ENCODE data around the gene ZC2HC1B.

The ZC2HC1B gene

GRCh38 chr6:143965503-143966171 is 101.4 kb downstream of the ZC2HC1B start:
- no peak for DNase-seq

DNA sequence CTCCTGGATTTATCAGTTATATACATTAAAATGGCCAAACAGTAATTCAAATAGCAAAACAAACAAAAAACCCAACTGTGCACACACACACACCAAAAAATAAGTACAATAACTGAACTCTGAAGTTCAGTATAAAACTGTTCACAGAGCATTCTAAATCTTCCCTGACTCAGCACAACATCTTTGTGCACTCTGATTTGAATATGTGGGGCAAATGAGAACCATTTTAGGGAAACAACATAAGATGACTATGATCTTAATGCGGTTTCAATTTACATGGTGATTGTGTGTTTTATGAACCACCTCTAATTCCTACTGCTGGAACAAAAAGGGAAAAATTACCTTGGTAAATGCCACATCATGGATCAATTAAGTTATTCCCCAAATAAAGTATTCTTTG is 102.0 kb downstream of the ZC2HC1B start:
- no peak for DNase-seq

DNA sequence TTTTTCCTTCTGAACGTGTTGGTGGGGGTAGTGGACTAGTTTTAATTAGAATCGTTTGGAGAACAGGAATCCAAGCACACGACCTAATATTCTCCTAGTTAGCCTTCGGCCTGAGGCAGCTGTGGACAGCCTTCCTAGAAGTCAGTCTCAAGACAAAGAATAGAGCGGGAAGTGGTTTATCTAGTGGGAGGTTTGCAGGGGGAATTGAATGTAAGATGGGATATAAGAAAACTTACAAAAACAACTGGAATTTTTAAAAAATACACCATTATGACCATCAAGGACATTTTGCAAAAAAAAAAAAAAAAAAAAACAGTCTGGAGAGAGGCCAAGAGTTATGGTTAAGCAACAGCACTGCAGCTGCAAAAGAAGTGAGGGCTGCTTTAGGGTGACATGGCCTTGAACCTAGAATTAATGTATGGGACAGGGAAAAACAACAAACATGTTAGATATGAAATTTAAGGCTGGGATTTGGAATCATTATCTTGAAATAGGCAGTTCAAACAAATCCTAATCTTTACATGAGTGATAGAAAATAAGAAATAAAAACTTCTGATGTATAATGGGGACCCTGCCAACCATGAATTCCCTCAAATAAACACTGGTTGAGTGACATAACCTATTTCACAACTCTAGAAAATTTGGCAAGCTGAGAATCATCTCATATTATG is 103.6 kb downstream of the ZC2HC1B start:
- DNase-seq = no peak

- no peak for DNase-seq
Measured at GRCh38 chr6:143969077-143969476, 104.8 kb downstream of the ZC2HC1B start.

DNA sequence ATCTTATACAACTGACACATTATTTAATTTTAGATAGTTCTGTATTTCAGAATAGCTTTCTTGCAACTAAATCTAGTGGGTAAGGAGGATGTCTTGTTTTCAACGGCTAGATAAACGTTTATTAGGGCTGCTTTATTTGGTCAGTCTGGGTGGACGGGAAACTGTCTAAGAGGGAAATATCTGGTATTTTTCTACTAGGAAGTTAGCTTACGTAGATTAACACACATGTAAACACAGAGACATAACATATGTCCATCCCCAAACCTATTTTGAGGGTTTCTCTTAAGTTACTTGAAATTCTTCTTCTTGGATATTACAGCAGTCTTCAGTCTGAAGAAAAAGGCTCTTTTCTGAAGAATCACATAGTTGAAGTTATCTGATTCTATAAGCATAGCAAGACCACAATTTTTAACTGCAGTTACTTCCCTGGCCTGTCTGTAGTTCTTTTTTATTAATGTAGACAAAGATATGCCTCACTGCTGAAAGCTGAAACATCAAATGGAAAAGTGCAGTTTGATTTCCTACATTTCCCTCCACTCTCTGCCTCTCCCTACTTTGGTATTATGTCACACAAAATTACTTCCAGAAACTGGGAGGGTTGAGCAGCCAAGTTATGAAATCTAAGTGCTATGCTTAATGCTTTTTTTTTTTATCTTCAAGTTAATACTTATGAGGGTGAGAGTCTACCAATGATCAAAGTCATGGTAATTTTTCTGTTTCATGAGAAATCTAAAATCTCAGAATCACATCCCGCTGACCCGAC is 106.4 kb downstream of the ZC2HC1B start:
- DNase-seq = no peak

DNA sequence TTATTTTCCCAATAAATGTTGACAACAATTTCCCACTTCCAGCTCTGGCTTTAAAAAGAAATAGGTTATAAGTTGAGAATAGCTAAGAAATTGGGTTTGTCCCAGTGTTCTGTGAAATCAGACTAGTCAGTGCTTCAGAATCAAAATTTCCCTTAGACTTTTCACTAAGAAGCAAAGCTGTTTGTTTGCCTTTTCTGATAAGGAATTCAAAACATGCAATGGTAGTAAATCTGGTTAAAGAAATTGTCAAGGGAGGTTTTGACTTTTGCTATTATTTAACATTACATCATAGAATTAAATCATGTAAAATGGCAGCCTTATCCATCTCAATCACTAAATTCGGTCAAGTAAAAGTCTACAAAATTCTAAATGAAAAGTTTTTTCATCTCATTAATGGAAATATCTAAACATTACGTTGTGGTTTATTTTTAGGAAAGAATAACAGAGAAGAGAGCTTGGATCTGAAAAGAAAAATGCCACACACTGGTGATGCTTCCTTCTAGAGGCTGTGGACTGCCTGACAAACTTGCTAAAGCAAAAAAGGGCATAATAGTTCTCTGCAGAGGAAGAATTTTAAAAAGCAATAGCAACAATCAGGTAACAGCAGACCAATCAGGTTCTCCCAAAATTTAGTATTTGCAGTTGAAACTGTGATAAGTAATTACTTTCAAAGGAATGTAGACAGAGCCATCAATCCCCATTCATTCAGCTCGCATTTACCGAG is 107.4 kb downstream of the ZC2HC1B start:
- no peak for DNase-seq

- DNase-seq = no peak
Measured at GRCh38 chr6:143973097-143973966, 109.1 kb downstream of the ZC2HC1B start.

DNA sequence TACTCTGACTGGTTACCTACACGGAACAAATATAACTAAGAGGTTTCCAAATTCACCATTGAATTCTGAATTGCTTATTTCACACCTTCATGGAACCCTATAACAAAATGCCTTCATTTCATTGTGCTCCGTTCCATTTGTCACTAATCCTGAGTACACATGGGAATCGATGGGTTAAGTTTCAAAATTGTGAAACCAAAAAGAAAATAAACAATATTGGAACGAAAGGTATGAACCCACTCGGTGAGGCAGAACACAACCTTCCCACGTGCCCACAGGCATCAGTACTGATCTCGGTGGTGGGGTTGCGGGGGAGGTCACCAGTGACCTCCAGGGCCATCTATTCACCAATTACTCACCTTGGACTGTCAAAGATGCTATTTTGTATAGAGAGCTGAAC is 109.8 kb downstream of the ZC2HC1B start:
- no peak for DNase-seq

DNA sequence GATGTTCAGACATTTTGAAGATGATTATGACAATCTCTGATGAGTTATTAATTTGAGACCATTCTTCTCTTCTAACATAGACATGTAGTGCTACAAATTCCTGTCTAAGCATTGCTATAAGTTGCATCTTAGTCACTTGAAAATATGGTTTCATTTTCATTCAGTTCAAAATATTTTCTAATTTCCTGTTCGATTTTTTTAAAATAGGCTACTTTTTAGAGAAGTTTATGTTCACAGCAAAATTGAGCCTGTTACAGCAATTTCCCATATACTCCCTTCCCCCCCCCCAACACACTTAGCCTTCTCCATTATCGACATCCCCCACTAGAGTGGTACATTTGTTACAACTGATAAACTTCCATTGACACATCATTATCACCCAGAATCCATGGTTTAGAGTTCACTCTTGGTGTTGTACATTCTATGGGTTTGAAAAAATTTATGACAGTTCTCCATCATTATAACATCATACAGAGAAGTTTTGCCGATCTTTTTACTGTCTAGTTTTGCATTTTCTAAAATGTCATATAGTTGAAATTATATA is 112.6 kb downstream of the ZC2HC1B start:
- DNase-seq = no peak

GRCh38 chr6:143980921-143981320 is 116.6 kb downstream of the ZC2HC1B start:
- no peak for DNase-seq

DNA sequence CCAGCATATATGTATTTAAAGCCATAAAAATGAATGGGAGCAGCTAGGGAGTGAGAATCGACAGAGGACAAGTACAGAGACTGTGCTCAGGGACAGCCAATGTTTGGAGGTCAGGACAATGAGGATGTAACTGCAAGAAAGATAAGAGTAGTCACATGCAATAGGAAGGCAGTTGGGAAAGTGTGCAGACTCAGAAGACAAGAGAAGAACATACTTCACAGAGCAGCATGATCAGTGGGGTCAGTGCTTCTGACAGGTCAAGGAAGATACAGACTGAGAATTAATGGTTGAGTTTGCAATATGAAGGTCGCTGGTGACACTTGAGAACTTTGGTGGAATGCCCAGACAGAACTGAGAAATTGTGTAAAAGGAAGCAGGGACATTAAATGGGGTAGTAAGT is 118.7 kb downstream of the ZC2HC1B start:
- DNase-seq = no peak

DNA sequence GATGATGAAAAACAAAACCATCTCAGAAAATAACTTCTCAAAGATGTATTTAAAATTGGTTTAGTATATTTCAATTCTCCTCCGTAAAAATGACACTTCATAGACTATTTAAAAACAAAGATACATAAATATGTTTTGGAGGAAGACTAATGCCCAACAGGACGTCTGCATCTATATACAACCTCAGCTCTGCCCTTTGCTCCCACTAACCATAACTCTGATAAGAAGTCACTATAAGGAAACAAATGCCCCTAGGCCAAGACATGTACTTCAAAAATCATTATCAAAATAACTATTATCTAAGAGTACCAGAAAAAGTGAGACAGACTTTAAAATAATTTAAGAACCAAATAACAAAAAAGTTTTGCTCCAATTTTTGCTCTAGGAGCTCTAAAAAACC is 120.4 kb downstream of the ZC2HC1B start:
- no peak for DNase-seq

GRCh38 chr6:143986463-143987065 is 122.3 kb downstream of the ZC2HC1B start:
- DNase-seq = no peak
